Lung (tissue), 12 donors: ENCODE measurements around the gene ARHGAP29. TPM values are rescaled to one million over a fixed set of nuclear protein-coding genes. Genes with fewer than 3 reads are reported as not detected.

ENCODE experiments used
- ATAC-seq: fragments of 200-7000 bp; cut with Tn5 transposase; one replicate; pipeline ENCODE4 v1.9.1; 2020; ENCODE audit warnings: moderate number of reproducible peaks; ENCODE audit not compliant: insufficient read depth, low FRiP score
- DNase-seq, 3 donors: peaks; one replicate each; pipeline ENCODE4 v3.0.0-alpha.2; 2013 to 2017
- H3K27ac ChIP-seq, 2 donors: one replicate each; pipeline ENCODE4 v1.5.1; 2013; ENCODE audit warnings: mild to moderate bottlenecking in 2 of 2, moderate library complexity in 2 of 2, control low read depth in 1 of 2, inconsistent platforms in 1 of 2, low read depth in 1 of 2, low read length in 1 of 2
- H3K27me3 ChIP-seq, 3 donors: one replicate each; pipeline ENCODE4 v1.5.1; 2013; ENCODE audit warnings: low read length in 2 of 3; ENCODE audit not compliant: control insufficient read depth in 3 of 3, insufficient read depth in 3 of 3
- H3K36me3 ChIP-seq, 4 donors: one replicate each; pipeline ENCODE4 v1.5.1; 2013; ENCODE audit warnings: low read length in 4 of 4, mild to moderate bottlenecking in 1 of 4, moderate library complexity in 1 of 4; ENCODE audit not compliant: control insufficient read depth in 4 of 4, insufficient read depth in 4 of 4
- H3K4me1 ChIP-seq, 5 donors: one replicate each; pipeline ENCODE4 v1.5.1; 2013; ENCODE audit warnings: low read length in 5 of 5, mild to moderate bottlenecking in 2 of 5, moderate library complexity in 1 of 5; ENCODE audit not compliant: control insufficient read depth in 5 of 5, insufficient read depth in 5 of 5
- H3K4me3 ChIP-seq: one replicate; pipeline ENCODE4 v1.5.1; 2013; ENCODE audit warnings: mild to moderate bottlenecking, control low read depth, moderate library complexity
- H3K9ac ChIP-seq, 2 donors: one replicate each; pipeline ENCODE4 v1.5.1; 2013; ENCODE audit warnings: low read length in 2 of 2, control low read depth in 1 of 2; ENCODE audit not compliant: insufficient read depth in 1 of 2
- H3K9me3 ChIP-seq, 4 donors: one replicate each; pipeline ENCODE4 v1.5.1; 2013; ENCODE audit warnings: low read length in 3 of 4, mild to moderate bottlenecking in 1 of 4, moderate library complexity in 1 of 4; ENCODE audit not compliant: control insufficient read depth in 4 of 4, insufficient read depth in 3 of 4
- CTCF ChIP-seq: IDR thresholded peaks from 2 replicates; pipeline ENCODE4 v1.5.1; 2012; ENCODE audit warnings: mild to moderate bottlenecking; ENCODE audit errors: control extremely low read depth, extremely low read depth
- WGBS, 2 donors: extraction: QIAGEN DNeasy Blood & Tissue Kit; methylation state at CpG; one replicate each; pipeline ENCODE4 v1.1.7; 2013; 5-methylcytosine and 5-hydroxymethylcytosine counted together
- polyA plus RNA-seq, 2 donors: library from polyadenylated mRNA; stranded (reverse); fragments of 200-250 nt; gene quantifications; one replicate each; pipeline ENCODE4 v1.2.1, GENCODE V29; 2013
- total RNA-seq, 2 donors: library from RNA; depleted of rRNA in 1 of 2; stranded (reverse); fragments of >200 nt in 1 of 2; gene quantifications; one replicate each; pipeline ENCODE4 v1.2.1, GENCODE V29; 2014 to 2021
- donor health status: control.
- donor health status: control.
- donor health status: Bipolar disorder and iron deficiency.
- donor health status: healthy.
- donor health status: DM: yes; HTN: yes; CAD: no.

Gene ARHGAP29
- total and polyA plus RNA-seq, 4 donors: 13.3 to 144 (median 30.4) TPM

GRCh38 chr1:94230920-94231319 is 6.5 kb downstream of the ARHGAP29 start:
- H3K27ac ChIP-seq: no peak overlapping the region

DNA sequence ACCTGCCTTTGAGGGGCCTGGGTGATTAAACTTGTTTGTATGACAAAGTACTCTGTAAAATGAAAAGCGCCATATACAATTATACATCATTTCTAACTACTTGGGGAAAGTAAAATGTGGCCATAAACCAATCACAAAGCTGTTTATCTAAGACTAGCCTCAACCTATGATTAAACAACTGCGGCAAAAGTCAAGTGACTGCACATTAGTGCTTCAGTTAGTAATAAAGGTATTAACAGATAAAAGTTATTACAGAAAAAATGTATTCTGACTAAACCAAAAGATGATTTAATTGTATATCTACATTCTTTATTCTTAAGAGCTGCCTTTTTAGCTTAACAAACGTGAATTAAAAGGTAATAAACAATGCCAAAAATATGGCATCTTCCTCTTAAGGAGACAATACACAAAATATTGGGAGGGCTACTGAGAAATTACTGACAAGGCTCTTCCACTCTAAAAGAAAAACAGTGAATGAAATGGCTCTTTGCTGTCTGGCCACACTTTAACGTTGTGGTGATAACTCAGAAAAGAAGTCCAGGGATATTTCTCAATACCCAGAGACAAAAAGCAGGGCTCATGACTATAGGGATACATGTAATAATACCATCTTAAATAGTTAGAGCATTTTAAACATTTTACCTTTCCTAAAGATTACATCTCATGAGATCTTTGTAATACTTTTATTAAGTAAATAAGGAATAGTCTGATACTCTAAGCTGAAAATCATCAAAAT is 8.6 kb downstream of the ARHGAP29 start:
- Histone ChIP-seq H3K4me1 (peaks cover 0 to 5% (median 0%) of the 10 kb centered on the region in 5 donors), H3K27me3 (no peaks in the 10 kb centered on the region), H3K27ac (peak overlapping the region in 1 of 2 donors; percentile 21), H3K9me3 (no peaks in the 10 kb centered on the region), H3K4me3 (no peak overlapping the region), H3K36me3 (no peaks in the 10 kb centered on the region), H3K9ac (no peak overlapping the region)
- 64 to 74% methylated on average over 4 of the region's 4 CpGs for WGBS, 2 donors
- DNase-seq: no peak
- TF ChIP-seq CTCF: no peak
- ATAC-seq: no peak

More at GRCh38 chr1:94230920-94231319, 6.5 kb downstream of the ARHGAP29 start:
- no peak for TF ChIP-seq CTCF
- Histone ChIP-seq H3K36me3 (no peaks in the 10 kb centered on the region), H3K27me3 (no peaks in the 10 kb centered on the region), H3K4me1 (peaks cover 0 to 10% (median 0%) of the 10 kb centered on the region in 5 donors), H3K9ac (no peak overlapping the region), H3K9me3 (no peaks in the 10 kb centered on the region), H3K4me3 (no peak overlapping the region)
- DNase-seq (no peak), ATAC-seq (no peak)
- 69 to 81% methylated on average over 1 of the region's 1 CpG for WGBS, 2 donors

DNA sequence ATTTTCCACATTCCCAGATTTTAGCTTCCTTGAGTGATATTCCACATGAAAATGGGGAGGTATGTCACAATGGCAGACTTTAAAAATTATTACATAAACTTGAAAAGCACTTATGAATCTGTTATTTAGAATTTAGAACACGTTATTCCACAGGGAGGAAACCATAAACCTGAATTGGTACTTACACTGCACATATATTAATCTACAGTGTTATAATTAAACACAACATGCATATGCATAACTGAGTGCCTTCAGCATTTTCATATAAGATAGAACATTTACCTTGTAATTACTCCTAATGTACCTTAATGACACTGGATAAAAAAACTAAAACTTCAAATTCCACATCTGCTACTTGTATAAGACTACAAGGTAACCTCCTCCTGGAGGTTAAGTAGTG is 9.8 kb downstream of the ARHGAP29 start:
- DNase-seq (no peak), ATAC-seq (no peak)
- Histone ChIP-seq H3K4me1 (peaks cover 0 to 3% (median 0%) of the 10 kb centered on the region in 5 donors), H3K9me3 (no peaks in the 10 kb centered on the region), H3K4me3 (no peak overlapping the region), H3K36me3 (no peaks in the 10 kb centered on the region), H3K27me3 (no peaks in the 10 kb centered on the region), H3K27ac (no peak overlapping the region), H3K9ac (no peak overlapping the region)
- TF ChIP-seq CTCF: no peak
- WGBS, 2 donors: 48 to 73% methylated on average over 1 of the region's 1 CpG
